Measurements from ENCODE around the gene HYAL2.

HYAL2 gene, protein sequence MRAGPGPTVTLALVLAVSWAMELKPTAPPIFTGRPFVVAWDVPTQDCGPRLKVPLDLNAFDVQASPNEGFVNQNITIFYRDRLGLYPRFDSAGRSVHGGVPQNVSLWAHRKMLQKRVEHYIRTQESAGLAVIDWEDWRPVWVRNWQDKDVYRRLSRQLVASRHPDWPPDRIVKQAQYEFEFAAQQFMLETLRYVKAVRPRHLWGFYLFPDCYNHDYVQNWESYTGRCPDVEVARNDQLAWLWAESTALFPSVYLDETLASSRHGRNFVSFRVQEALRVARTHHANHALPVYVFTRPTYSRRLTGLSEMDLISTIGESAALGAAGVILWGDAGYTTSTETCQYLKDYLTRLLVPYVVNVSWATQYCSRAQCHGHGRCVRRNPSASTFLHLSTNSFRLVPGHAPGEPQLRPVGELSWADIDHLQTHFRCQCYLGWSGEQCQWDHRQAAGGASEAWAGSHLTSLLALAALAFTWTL

DNA sequence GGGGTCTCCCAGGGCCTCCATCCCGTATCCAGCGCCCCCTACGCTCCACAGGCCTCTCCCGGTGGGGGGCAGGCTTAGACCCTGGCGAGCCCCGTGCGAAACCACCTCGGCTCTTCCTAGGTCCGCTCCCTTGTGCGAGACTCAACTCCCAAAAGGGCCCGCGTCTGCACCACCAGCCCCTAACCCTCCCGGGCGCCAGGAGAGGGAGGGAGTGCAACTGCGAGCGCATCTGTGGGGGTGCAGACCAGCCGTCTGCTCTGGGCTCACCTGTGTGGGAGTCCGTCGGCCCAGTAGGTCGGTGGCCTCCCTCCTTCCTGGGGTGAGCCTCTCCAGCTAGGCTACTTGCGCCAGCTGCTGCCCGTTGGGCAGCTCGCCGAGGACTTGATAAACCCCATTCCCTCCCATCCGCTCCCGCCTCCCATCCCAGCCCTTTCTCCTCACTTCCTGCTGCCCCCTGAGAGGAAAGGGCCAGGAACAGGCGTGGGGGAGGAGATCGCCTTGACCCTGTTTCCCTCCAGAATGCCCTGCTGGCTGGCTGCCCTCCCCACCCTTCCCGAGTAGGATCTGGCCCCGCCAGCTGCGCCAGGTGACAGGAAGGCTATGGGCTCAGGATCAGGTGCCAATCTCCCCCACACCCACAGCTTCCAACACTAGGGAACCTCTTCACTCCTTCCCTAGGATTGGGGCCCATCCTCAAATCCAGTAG lies at the start of gene HYAL2:
TSS of gene HYAL2 (minus strand) at position 360 of the 706 bp plus-strand sequence. CDS start 2,256 bp downstream, outside the sequence.
- no peak for DNase-seq

DNA sequence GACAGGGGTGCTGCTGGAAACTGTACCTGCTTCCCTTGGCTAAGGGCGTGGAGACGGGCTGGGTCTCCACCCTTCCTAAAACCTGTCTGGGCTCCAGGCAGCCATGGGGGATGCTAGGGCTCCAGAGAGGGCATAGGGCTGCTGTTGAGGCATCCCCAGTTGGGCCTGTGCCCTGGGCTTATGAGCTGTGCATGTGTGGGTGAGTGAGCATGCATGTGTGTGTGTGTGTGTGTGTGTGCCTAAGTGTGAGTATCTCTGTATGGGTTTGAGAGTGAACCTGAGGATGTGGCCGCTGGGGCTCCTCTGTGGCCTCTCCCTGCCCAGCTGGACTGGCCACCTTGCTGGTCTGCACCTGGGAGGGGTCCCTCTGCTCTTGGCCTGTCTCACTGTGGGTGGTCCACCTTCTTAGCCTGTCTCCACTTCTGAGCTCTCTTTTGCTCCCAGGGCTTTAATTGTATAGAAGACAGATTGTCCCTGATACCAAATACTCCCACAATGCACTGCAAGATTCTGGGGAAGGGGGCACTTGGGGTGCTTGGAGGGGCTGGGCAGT lies 48.7 kb upstream of the HYAL2 start:
- DNase-seq, result peak; percentile 58

DNA sequence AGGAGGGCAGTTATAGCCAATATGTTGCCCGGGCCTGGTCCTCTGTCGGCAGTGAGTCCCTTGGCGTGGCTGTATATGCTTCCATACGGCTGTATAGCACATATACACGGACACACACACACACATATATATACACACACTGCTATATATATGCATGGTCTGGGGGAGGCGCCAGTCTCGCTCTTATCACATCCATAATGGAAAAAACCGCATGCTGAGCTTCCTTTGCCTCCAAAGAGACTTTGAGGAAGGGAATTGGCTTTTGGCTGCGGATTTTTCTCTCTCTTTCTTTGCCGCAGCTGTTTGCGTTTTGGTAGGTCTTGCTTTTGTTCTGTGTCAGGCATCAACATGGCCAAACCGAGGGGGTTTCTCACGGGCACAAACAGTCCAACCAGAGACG lies 48.0 kb upstream of the HYAL2 start:
- peak; percentile 50 for DNase-seq

DNA sequence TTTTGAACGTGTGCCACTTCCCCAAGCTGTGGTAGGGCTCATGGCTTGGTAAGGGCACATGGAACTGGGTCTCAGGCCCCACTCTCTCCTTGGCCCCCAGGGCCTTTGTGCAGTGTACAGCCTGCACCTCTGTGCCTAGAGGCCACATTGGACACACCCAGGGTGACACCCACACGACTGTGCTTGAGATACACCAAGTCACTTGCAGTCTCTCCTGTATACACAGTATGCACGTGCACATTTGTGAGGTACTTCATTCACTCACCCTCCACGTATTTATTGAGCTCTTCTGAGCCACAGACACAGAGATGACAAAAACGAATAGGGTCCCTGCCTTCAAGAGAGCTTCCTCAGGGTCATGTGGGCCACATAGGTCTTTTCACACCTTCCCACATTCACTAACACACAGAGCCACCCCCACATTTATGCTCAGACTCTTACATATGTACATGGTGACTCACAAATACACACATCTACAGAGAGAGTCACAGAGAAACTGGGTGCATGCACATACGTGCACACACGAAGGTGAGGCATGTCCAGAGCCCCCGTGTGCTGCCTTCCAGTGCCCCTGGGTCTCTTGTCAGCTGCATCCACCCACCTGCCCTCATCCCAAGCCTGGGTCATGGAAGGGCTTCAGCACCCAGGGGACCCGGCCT lies 46.6 kb upstream of the HYAL2 start:
- no peak for DNase-seq

DNA sequence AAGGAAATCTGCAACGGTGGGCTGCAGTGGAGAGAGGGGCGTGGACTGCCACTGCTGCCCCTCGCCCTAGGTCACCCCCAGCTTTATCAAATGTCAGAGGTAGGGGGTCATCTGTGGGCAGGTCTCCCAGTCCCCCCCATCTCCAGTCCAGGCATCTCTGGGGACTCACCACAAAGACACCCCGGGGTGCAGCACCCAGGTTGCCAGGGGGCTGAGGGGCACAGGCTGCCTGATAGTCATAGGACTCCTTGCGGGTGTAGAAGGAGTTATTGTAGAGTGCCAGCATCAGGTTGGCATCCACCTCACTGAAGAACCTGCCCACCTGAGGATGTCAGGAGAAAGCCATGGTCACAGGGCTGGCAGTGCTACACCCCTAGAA lies 43.3 kb upstream of the HYAL2 start:
- no peak for DNase-seq

DNA sequence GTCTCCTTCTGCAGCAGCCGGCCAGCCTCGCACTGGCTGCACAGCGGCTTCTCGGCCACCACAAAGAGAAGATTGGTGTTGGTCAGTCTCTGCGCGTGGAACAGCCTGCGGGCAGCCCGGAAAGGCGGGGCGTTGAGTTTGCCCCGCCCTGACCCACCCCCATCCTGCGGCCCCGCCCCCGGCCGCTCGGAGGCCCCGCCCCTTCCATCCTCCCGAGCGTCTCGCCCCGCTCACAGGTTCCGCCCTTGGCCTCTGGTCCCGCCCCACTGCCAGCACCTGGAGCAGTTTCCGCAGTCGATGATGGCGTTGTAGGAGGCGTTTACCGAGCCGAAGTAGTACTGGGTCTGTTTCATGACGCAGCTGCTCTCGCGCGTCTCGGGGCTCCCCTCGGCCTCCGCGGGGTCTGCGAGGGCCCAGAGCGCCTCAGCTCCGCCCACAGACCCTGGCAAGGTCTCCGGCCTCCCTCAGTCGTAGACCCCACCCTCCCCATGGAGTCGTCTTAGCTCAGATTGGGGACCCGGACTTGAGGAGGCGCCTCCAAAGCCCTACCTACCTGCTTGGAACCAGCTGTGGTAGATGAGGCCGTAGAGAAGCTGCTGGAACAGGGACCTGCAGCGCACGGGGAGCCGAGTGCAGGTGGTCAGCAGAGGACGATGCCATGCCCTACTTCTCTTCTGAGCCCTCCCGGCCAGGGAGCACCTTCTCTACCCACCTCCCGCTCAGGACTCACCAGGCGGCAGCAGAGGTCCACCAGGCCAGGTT lies 42.7 kb upstream of the HYAL2 start:
- peak; percentile 81 for DNase-seq

DNA sequence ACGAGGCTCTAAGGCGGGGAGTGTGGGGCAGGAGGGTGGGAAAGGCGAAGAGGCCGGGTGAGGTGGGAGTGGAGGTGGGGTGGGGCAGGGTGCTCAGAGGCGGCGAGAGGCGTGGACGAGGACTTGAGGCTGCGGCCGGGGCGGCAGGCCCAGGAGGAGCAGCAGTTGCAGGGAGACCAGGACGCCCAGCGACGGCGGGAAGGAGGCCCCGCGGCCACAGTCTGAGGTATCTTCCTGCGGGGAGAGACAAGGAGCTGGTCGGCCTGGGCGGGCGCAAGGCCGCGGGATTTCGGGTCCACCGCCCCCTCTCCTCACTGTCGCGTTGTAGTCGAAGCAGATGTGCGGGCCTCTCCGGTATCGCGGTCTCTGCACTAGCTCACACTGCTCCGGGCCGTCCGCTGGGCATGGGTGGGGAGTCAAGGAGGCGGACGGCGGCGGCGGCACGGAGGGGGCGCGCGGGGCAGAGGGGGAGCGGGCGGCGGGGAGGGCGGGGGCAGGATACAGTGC lies 42.1 kb upstream of the HYAL2 start:
- peak; percentile 75 for DNase-seq

DNA sequence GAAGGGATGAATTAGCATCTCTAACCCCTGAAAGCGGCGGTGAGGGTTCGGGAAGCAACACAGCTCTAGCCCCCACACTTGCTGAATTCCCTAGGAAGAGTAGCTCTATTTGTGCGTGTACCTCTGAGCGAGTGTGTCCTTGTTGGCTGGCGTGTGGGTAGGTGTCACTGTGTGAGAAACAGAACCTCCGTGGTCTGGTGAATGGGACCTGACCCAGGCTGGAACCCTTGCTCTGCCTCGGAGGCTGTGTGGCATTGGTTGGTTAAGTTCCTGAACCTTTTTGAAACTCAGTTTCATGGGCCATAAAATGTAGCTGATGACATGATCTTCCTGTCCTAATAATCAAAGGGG lies 37.2 kb upstream of the HYAL2 start:
- no peak for DNase-seq

DNA sequence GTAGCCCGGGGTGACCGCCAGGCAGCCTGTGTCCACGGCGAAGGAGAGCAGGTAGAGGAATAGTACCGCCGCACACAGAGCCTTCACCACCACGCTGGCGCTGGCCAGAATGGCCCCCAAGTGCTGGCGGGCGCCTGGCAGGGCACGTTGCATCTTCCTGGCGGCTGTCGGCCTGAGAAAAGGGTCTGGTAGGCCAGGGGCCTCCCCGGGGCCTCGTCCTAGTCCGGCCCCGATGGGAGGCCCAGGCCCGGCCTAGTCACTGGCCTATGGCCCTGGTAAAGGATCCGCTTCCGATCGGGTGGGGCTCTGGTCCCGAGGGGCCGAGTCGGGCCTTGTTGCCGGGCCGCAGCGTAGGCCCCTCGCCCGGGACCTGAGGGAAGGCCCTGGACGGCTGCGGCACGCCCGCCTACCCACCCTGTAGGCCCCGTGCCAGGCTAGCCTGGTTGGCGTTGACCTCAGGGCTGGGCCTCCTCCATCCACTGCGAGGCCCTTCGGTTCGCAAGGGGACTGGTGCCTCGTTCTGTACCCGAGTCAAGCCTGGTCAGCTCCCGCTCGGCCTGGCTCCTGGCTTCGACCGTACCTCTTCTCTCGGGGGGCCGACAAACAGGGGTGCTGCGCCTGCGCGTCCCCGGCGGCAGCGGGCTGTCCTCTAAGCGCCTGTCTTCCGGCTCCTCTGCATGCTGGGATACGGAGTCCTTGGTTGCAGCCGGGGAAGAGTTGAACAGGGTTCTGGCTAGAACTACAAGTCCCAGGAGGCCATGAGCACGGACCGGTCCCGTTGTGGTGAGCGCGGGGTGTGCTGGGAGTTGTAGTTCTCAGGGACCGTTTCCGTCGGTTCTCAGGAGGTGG lies 36.6 kb upstream of the HYAL2 start, which contains the start of gene TMEM115:
TSS of gene TMEM115 (minus strand) at position 611 of the 849 bp plus-strand sequence. CDS start at position 153, 458 bp downstream.
- DNase-seq, result peak; percentile 95

DNA sequence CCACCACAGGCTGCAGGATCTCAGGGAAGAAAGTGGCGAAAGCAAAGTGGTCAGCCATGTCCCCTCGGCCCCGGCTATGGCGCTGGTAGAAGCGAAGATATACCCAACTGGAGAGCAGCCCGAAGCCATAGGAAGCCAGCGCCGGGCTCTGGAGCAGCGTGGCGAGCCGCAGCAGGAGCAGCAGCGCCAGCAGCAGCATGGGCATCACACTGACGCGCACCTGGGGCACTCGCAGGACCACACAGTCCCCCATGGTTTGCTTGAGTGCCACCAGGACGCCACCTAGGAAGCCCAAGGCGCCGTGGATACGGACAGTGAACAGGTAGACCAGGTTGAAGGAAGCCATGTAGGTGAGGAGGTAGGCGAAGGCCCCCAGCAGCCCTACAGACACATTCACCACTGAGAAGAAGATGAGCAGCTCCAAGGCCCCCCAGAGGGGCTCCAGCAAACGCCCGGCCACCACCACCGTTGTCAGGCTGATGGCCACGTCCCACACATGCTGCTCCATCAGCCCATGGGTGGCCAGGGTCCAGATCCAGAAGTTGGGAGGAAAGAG lies 35.9 kb upstream of the HYAL2 start:
- DNase-seq, result no peak

DNA sequence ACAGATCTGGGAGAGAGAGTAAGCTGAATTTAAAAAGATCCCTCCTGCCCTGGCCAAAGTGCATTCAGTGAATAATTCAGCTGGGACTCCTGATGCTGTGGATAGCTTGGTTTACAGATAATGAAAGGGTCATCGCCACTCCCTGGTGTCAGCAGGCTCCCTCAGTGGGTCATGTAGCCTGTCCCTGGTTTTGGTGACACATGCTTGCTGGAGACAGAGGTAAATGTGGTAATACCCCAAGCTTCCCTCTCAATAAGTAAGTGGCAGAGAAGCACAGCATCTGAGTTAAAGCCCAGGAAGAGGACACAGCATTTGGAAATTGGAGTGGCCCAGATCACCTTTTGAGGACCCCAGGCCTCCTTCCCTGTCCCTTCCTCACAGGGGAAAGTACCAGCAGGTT lies 34.9 kb upstream of the HYAL2 start:
- no peak for DNase-seq

DNA sequence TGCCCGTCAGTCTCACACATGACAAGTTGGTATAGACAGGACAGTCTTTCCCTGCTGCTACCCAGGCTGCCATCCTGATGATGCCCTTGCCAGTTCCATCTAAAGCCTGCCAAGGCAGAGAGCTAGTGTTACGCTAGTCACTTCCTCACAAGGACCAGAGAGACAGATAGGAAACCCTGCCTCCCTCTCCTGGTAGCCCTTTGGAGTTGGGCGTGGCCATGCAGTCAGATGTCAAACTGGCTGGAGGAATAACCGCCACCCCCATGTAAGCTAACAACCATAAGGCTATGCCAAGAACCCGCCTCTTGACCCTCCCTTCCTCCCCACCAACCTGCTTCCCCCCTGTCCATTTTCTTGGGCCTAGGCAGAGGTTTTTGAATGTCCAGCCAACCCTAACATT lies 34.0 kb upstream of the HYAL2 start:
- DNase-seq, result no peak

DNA sequence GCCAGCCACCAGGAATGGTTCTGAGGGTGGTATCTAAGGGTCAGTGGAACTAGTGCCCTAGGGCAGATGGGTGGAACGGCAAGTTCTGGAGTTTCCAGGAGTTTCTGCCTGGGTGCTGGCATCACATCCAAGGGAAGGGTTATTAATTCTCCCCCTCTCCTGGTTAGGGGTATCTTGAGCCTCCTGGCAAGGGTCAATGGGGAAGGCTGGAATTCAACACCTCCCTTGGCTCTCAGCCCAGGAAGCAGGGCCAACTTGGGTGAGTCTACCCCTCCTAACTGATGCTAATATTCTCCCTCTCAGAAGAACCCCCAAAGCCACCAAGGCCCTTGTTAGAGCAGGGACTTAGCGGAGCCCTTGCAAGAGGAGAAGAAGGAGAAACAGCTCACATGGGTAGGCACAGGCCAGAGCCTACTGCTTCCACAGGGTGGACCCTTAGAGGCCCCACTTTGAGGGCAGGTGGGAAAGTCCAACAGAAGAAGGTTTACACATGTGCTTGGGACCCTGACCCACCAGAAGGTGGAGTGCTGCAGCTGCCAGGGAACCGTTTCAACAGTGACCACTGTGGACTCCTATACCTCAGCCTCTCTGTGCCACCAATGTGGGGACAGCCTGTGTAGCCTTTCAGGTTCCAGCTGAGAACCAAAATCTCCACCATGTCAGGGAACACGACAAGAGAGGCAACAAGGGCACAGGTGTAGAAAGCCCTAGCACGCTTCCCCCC lies 33.4 kb upstream of the HYAL2 start:
- no peak for DNase-seq

DNA sequence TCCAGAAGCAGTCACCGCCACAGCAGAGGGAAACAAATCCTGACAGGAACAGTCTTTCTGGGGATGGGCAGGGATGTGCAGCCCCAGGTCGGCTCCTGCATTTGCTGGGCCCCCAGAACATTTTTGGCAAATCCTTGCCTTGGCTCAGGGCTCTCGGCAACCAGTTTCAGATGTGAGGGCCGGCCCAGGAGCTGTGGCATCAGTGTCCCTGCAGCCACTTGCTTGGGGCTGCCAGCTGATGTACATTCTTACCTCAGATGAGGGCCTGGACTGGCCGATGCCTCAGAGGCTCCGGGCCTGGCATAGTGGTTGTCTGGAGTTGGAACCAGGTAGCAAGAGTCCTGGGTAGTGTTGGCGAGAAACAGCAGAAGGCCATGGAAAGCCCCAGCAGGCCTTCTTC lies 32.3 kb upstream of the HYAL2 start:
- no peak for DNase-seq

DNA sequence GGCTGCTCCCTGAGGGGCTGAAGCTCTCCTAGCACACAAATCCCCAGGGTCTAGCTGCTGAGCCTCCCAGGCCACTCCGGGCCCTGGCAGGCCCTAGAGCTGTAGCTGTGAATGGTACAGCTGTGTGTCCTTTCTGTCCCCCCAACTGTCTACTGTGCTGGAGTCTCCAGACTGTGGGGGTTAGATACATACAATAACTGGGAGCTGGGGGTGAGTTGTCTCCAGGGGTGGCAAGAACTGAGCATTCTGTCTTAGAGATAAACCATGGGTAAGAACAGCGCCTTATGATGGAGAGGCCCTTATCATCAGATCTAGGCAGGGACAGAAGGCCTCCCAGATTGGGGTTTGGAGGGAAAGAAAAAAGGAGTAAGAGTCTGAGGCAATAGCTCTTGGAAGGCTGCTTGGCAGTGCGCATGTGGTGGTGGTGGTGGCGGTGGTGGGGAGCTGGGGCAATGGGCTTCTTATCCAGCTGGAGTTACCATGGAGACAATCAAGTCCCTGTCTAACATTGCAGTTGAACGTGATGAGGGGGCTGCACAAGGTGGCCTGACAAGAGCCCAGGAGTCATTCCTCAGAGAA lies 31.7 kb upstream of the HYAL2 start:
- no peak for DNase-seq

DNA sequence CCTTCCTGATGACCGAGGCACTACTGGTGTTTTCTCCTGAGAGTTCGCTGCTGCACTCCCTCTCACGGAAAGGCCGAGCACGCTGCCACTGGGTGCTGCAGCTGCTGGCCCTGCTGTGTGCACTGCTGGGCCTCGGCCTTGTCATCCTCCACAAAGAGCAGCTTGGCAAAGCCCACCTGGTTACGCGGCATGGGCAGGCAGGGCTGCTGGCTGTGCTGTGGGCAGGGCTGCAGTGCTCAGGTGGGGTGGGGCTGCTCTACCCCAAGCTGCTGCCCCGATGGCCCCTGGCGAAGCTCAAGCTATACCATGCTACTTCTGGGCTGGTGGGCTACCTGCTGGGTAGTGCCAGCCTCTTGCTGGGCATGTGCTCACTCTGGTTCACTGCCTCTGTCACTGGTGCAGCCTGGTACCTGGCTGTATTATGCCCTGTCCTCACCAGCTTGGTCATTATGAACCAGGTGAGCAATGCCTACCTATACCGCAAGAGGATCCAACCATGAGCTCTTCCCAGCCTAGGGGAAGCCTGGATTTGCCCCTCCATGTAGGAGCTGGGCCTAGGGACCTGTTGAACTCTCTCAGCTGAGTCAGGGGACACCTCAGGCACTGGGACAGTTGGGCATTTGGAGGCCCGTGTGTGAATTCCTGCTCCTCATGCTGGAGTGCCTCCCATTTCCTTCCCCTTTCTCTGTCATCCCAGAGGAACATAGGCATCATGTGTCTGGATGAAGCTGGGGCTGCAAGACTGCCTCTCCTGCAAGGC lies 30.9 kb upstream of the HYAL2 start:
- no peak for DNase-seq

DNA sequence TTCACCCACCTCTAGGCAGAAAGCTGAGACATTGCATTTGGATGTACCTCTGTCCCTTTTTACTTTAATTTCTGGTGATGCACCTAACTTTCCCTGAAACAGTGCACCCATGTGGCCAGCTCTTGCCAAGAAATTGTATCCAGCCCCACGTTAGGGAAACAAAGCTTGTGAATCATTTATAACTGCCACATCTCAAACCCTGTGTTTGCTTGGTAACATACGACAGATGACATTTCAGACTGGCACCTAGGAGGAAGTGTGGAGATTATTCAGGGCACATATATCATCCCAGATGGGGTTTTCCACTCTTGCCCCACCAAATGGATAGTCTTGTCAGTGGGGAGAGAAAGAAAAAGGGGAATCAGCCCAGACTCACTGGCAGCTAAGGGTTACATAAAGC lies 30.2 kb upstream of the HYAL2 start:
- DNase-seq, result no peak

DNA sequence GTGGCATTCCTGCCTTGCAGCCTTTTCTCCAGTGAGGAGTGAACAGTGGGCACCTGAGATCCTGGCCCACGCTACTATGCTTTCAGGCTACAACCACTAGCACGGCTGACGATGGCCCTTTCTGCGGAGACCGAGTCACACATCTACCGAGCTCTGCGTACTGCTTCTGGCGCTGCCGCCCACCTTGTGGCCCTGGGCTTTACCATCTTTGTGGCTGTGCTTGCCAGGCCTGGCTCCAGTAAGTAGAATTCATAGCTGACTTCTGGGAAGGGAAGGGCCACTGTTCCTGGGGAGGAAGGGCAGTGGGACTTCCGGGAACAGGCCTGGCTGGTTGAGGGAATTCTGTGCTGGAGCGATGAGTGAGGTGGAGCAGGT lies 28.8 kb upstream of the HYAL2 start:
- DNase-seq, result no peak
